OCI-LY3 (cell line): ENCODE results near the gene PROSER3.

Experiments
- CTCF ChIP-seq: fragments of 200-600, 300-600 bp; sonication (generic); IDR thresholded peaks from 2 replicates; pipeline ENCODE4 v1.5.1; 2014; ENCODE audit warnings: antibody characterized with exemption, low read length, low read depth
- EZH2phosphoT487 ChIP-seq: fragments of 200-600 bp; shearing (Covaris generic); IDR thresholded peaks from 2 replicates; pipeline ENCODE4 v1.6.1; 2018; ENCODE audit warnings: antibody characterized with exemption, mixed run types, low read depth

GRCh38 chr19:35775298-35776101 is 17.5 kb downstream of the PROSER3 start, which contains the start of gene ARHGAP33:
- TF ChIP-seq CTCF (no peak), EZH2phosphoT487 (no peak)
